KMS-11 (cell line): ENCODE results near the gene HADH.

ENCODE experiments used
- H2AFZ ChIP-seq: fragments of 200-600 bp; sonication (generic); 2 replicates; pipeline ENCODE4 v1.6.1; 2016; ENCODE audit warnings: antibody characterized with exemption, mixed run types, low read depth
- H3K27ac ChIP-seq: fragments of 200-600 bp; sonication (generic); 2 replicates; pipeline ENCODE4 v1.6.1; 2016; ENCODE audit warnings: mild to moderate bottlenecking, mixed run types
- H3K27me3 ChIP-seq: fragments of 200-600 bp; sonication (generic); 2 replicates; pipeline ENCODE4 v1.6.1; 2017; ENCODE audit warnings: mild to moderate bottlenecking, low read depth, mixed run types, moderate library complexity; ENCODE audit not compliant: insufficient read depth
- H3K36me3 ChIP-seq: fragments of 200-600 bp; sonication (generic); 2 replicates; pipeline ENCODE4 v1.6.1; 2017; ENCODE audit warnings: mild to moderate bottlenecking, mixed run types; ENCODE audit not compliant: insufficient read depth
- H3K4me1 ChIP-seq: fragments of 200-600 bp; sonication (generic); 2 replicates; pipeline ENCODE4 v1.6.1; 2016; ENCODE audit warnings: mild to moderate bottlenecking, low read depth, mixed run types; ENCODE audit not compliant: poor library complexity, severe bottlenecking
- H3K4me2 ChIP-seq: fragments of 200-600 bp; sonication (generic); 2 replicates; pipeline ENCODE4 v1.7.0; 2016; ENCODE audit warnings: mild to moderate bottlenecking, mixed run types
- H3K4me3 ChIP-seq: fragments of 200-600 bp; sonication (generic); IDR thresholded peaks from 2 replicates; pipeline ENCODE4 v1.6.1; 2017; ENCODE audit warnings: low read depth, low read length, mixed read lengths; ENCODE audit not compliant: insufficient read depth
- H3K79me2 ChIP-seq: fragments of 200-600 bp; sonication (generic); 2 replicates; pipeline ENCODE4 v1.6.1; 2016; ENCODE audit warnings: low read depth, mixed run types; ENCODE audit not compliant: insufficient read depth
- H3K9ac ChIP-seq: fragments of 200-600 bp; sonication (generic); 2 replicates; pipeline ENCODE4 v1.6.1; 2016; ENCODE audit warnings: mild to moderate bottlenecking, mixed run types
- H4K20me1 ChIP-seq: fragments of 200-600 bp; sonication (generic); 2 replicates; pipeline ENCODE4 v1.6.1; 2016; ENCODE audit warnings: mild to moderate bottlenecking, mixed run types; ENCODE audit not compliant: insufficient read depth
- CTCF ChIP-seq: fragments of 200-600 bp; sonication (generic); conservative IDR thresholded peaks from 2 replicates; pipeline ENCODE4 v1.6.1; 2017; ENCODE audit warnings: low read depth, mild to moderate bottlenecking, antibody characterized with exemption, low read length, moderate library complexity, mixed read lengths

HADH gene

GRCh38 chr4:108078024-108078733 lies 88.5 kb downstream of the HADH start:
- Histone ChIP-seq H3K36me3 (peaks cover 5% of the 10 kb centered on the region; the same call in 1 of the 2 replicates), H3K27ac (no peak overlapping the region), H3K9ac (no peak overlapping the region), H3K79me2 (no peaks in the 10 kb centered on the region), H4K20me1 (no peaks in the 10 kb centered on the region), H3K4me3 (no peak overlapping the region), H2AFZ (no peak overlapping the region), H3K4me2 (no peak overlapping the region), H3K4me1 (no peaks in the 10 kb centered on the region), H3K27me3 (no peaks in the 10 kb centered on the region)
- no peak for TF ChIP-seq CTCF

- Histone ChIP-seq H3K4me1 (no peaks in the 10 kb centered on the region), H3K79me2 (no peaks in the 10 kb centered on the region), H4K20me1 (no peaks in the 10 kb centered on the region), H3K27me3 (no peaks in the 10 kb centered on the region), H3K4me2 (no peak overlapping the region), H3K27ac (no peak overlapping the region), H3K9ac (no peak overlapping the region), H3K4me3 (no peak overlapping the region), H2AFZ (no peak overlapping the region), H3K36me3 (peaks cover 5% of the 10 kb centered on the region; the same call in 1 of the 2 replicates)
- no peak for TF ChIP-seq CTCF
These were observed 91.1 kb downstream of the HADH start for GRCh38 chr4:108080747-108081146.

- Histone ChIP-seq H3K4me2 (no peak overlapping the region), H2AFZ (no peak overlapping the region), H3K4me3 (no peak overlapping the region), H3K36me3 (peaks cover 5% of the 10 kb centered on the region; the same call in 1 of the 2 replicates), H4K20me1 (no peaks in the 10 kb centered on the region), H3K79me2 (no peaks in the 10 kb centered on the region), H3K9ac (no peak overlapping the region), H3K27me3 (no peaks in the 10 kb centered on the region), H3K27ac (no peak overlapping the region), H3K4me1 (no peaks in the 10 kb centered on the region)
- TF ChIP-seq CTCF, result no peak
These were observed 91.6 kb downstream of the HADH start for GRCh38 chr4:108081256-108081655.
